ENCODE measurements around the gene POU3F1. TPM values are rescaled to one million over a fixed set of nuclear protein-coding genes. Genes with fewer than 3 reads are reported as not detected.
A peak's percentile ranks its signal among the peaks of the same experiment; 100 is the strongest.

The POU3F1 gene
- total RNA-seq, 4 donors from 2014 or later, result not detected

GRCh38 chr1:38012363-38013226, 34.0 kb downstream of the POU3F1 start, which contains the start of gene UTP11:
Gene UTP11 (plus strand): TSS chr1:38012734. CDS start chr1:38012803, 69 bp downstream.
- intact Hi-C loops (cut with DNase I), result no loop called here
- TF ChIP-seq CTCF (IDR thresholded peaks at IDR 0.05) (peak in 1 of 6 experiments; percentile 18), POLR2A (IDR thresholded peaks at IDR 0.05) (peak in 1 of 2 donors; percentile 87)
- Histone ChIP-seq H3K4me3 (replicated peaks in 1 of 3) (peak within 1 kb of the TSS; percentile 34 to 75 (median 46)), H3K4me1 (peaks cover 0 to 15% of the 10 kb centered on the region in 2 donors), H3K27ac (peak within 1 kb of the TSS; percentile 53 to 79 (median 77)), H3K27me3 (no peaks in the 10 kb centered on the region), H3K9me3 (no peaks in the 10 kb centered on the region), H3K36me3 (peaks cover under 1 to 13% of the 10 kb centered on the region in 2 donors)
- DNase-seq, result peak; percentile 93
- 1 to 2% methylated on average over 29 to 41 of the region's 49 CpGs for WGBS, 2 donors

GRCh38 chr1:38009841-38010180, 36.8 kb downstream of the POU3F1 start:
- TF ChIP-seq POLR2A (IDR thresholded peaks at IDR 0.05) (no peak), CTCF (IDR thresholded peaks at IDR 0.05) (no peak)
- H3K4me1 ChIP-seq, result peaks cover under 1 to 15% of the 10 kb centered on the region in 2 donors
- H3K36me3 ChIP-seq, result no peaks in the 10 kb centered on the region
- H3K27ac ChIP-seq, result no peak overlapping the region
- no peak overlapping the region for H3K4me3 ChIP-seq (replicated peaks in 1 of 3)
- 92 to 93% methylated on average over 5 of the region's 6 CpGs for WGBS, 2 donors
- intact Hi-C loops (cut with DNase I), result loop anchor here (10.0 kb wide), 1 partner anchor 75 kb away; no protein-coding TSS in a partner anchor
- H3K27me3 ChIP-seq, result no peaks in the 10 kb centered on the region
- no peaks in the 10 kb centered on the region for H3K9me3 ChIP-seq
- no peak for DNase-seq

- intact Hi-C loops (cut with DNase I), result loop anchor here (10.0 kb wide), 1 partner anchor 74 kb away; no protein-coding TSS in a partner anchor
- H3K36me3 ChIP-seq, result no peaks in the 10 kb centered on the region
- peaks cover 6 to 17% of the 10 kb centered on the region in 2 donors for H3K4me1 ChIP-seq
- H3K27ac ChIP-seq, result no peak overlapping the region
- H3K27me3 ChIP-seq, result no peaks in the 10 kb centered on the region
- WGBS, 2 donors, result 75 to 80% methylated on average over 8 of the region's 8 CpGs
- no peak for DNase-seq
- TF ChIP-seq CTCF (IDR thresholded peaks at IDR 0.05), result no peak
- no peak for TF ChIP-seq POLR2A (IDR thresholded peaks at IDR 0.05)
- no peaks in the 10 kb centered on the region for H3K9me3 ChIP-seq
- no peak overlapping the region for H3K4me3 ChIP-seq (replicated peaks in 1 of 3)
Observed at GRCh38 chr1:38009088-38009840, 37.3 kb downstream of the POU3F1 start.

- Histone ChIP-seq H3K36me3 (no peaks in the 10 kb centered on the region), H3K4me3 (replicated peaks in 1 of 3) (peak overlapping the region in 1 of 3 donors; percentile 78), H3K27ac (peak overlapping the region in 2 of 3 donors; percentile 17 to 28), H3K4me1 (peaks cover 11 to 19% of the 10 kb centered on the region in 2 donors), H3K9me3 (no peaks in the 10 kb centered on the region), H3K27me3 (no peaks in the 10 kb centered on the region)
- intact Hi-C loops (cut with DNase I), result loop anchor here (10.0 kb wide), 1 partner anchor 71 kb away; no protein-coding TSS in a partner anchor
- no peak for DNase-seq
- 73 to 75% methylated on average over 12 of the region's 12 CpGs for WGBS, 2 donors
- TF ChIP-seq POLR2A (IDR thresholded peaks at IDR 0.05) (no peak), CTCF (IDR thresholded peaks at IDR 0.05) (no peak)
Observed at GRCh38 chr1:38006008-38006828, 40.4 kb downstream of the POU3F1 start.

Data from thyroid gland (tissue), 4 donors.